Loucy (cell line): Measurements from ENCODE around the gene ACOT11.

Experiments used
- EZH2phosphoT487 ChIP-seq: fragments of 200-600 bp; IDR thresholded peaks from 2 replicates; pipeline ENCODE4 v1.6.1; 2018; ENCODE audit warnings: antibody characterized with exemption, mild to moderate bottlenecking, moderate library complexity, borderline replicate concordance
- TF ChIP-seq, protein P1 (sequence below): fragments of 200-600 bp; sonication (generic); conservative IDR thresholded peaks from 2 replicates; pipeline ENCODE4 v1.5.1; 2014; ENCODE audit warnings: mild to moderate bottlenecking, antibody characterized with exemption, low read length

DNA sequence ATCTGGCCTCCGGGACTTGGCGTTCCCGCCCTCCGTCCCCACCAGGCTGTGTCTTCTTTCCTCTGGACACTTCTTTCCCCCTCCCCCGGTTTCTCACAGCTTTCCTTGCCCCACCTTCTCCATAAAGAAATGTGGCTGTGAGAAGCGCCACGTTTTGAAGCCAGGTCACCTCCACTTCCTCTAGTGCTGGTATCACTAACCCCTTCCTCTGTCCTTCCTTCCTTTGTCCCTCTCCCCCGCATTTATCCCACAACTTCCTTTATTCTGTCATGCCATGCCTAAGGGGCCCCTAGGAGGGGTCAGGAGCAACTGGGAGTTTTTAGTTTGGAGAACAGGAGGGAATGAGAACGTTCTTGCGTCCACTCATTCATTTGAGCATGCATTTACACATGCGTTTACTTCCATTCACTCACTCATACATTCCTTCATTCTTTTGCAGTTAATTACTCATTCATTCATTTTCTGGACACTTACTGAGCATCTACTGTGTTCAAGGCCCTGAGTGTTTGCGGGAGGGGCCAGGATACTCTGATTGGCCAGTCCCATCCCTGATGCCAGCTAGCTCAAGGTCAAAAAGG, 5.0 kb upstream of the ACOT11 start:
- TF ChIP-seq, protein P1, sequence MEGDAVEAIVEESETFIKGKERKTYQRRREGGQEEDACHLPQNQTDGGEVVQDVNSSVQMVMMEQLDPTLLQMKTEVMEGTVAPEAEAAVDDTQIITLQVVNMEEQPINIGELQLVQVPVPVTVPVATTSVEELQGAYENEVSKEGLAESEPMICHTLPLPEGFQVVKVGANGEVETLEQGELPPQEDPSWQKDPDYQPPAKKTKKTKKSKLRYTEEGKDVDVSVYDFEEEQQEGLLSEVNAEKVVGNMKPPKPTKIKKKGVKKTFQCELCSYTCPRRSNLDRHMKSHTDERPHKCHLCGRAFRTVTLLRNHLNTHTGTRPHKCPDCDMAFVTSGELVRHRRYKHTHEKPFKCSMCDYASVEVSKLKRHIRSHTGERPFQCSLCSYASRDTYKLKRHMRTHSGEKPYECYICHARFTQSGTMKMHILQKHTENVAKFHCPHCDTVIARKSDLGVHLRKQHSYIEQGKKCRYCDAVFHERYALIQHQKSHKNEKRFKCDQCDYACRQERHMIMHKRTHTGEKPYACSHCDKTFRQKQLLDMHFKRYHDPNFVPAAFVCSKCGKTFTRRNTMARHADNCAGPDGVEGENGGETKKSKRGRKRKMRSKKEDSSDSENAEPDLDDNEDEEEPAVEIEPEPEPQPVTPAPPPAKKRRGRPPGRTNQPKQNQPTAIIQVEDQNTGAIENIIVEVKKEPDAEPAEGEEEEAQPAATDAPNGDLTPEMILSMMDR, result no peak
- no peak for TF ChIP-seq EZH2phosphoT487
